Measurements from ENCODE around the gene MCTP1.

GRCh38 chr5:94807985-94808384 is 476.9 kb downstream of the MCTP1 start:
- TF ChIP-seq CTCF (conservative IDR thresholded peaks at IDR 0.05; ENCODE audit: low read depth, low read length) (no peak), EZH2 (IDR thresholded peaks at IDR 0.05; ENCODE audit: low read length, unreplicated experiment) (no peak), EZH2phosphoT487 (IDR thresholded peaks at IDR 0.05; ENCODE audit: borderline replicate concordance, low read length) (no peak)
